ENCODE data around the gene SNAPC5. TPM values are rescaled to one million over a fixed set of nuclear protein-coding genes. Genes with fewer than 3 reads are reported as not detected.

The SNAPC5 gene
- total and polyA plus RNA-seq, 8 donors: 9.0 to 21.6 (median 13.6) TPM

DNA sequence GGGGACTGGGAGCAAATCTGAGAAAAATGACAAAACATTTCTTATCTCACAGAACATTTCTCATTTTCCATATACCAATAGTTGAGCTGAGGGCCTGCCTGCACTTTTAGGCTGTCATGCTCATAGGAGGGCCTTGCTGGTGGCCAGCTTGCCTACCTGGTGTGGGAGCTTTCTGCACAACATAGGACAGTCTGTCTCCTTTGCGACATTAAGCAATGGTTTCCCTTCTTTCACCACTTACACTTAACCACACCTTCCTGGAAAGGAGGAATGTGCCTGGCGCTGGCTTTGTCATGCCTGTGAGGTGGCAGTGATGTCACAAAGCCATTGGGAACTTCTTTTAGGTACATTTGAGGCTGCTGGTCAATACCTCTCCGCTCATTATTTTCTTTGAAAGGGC is 5.7 kb downstream of the SNAPC5 start:
- no peaks in the 10 kb centered on the region for H3K9me3 ChIP-seq
- H3K4me1 ChIP-seq: peaks cover 0 to 10% (median 10%) of the 10 kb centered on the region in 3 donors
- H3K27ac ChIP-seq: no peak overlapping the region
- DNase-seq (no peak), FAIRE-seq (no peak), ATAC-seq (no peak)
- H3K27me3 ChIP-seq: no peaks in the 10 kb centered on the region
- no peak overlapping the region for H3K4me3 ChIP-seq
- peaks cover 0 to 27% (median 5%) of the 10 kb centered on the region in 3 donors for H3K36me3 ChIP-seq
- WGBS, 2 donors: 92 to 95% methylated on average over 3 of the region's 3 CpGs
- intact Hi-C loops (cut with DNase I): loop anchor here in 2 of 3 donors (10.0 kb wide), 1 partner anchor 107 kb away; the partner anchor contains the start of gene MAP2K1 (in 2 of the 2)
- TF ChIP-seq, protein P1, sequence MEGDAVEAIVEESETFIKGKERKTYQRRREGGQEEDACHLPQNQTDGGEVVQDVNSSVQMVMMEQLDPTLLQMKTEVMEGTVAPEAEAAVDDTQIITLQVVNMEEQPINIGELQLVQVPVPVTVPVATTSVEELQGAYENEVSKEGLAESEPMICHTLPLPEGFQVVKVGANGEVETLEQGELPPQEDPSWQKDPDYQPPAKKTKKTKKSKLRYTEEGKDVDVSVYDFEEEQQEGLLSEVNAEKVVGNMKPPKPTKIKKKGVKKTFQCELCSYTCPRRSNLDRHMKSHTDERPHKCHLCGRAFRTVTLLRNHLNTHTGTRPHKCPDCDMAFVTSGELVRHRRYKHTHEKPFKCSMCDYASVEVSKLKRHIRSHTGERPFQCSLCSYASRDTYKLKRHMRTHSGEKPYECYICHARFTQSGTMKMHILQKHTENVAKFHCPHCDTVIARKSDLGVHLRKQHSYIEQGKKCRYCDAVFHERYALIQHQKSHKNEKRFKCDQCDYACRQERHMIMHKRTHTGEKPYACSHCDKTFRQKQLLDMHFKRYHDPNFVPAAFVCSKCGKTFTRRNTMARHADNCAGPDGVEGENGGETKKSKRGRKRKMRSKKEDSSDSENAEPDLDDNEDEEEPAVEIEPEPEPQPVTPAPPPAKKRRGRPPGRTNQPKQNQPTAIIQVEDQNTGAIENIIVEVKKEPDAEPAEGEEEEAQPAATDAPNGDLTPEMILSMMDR (IDR thresholded peaks at IDR 0.05): no peak

DNA sequence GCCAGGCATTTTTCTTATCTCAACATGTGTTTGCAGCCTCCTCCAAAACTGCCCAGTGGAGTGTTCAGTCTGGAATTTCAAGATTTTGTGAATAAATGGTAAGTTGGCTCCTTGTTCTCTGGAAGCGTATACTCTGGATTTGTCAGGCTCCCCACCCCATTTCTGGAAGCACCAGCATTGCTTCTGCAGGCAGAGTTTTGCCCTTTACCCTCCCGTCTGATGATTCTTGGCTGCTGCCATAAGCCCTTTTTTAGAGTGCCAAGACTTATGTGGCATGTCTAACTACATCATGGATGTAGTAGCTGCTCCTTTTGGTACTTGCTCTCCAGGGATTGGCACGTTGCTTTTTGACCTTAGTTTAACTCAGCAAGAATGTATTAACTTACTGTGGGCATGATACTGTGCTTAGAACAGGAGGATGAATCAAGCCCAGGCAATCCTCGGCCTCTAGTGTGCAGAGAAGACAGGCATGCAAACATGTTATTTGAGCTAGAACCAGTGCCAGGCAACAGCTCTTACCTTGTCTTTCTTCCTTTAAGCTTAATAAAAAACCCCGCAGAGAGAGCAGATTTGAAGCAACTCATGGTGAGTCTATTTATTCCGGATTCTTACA is 8.3 kb downstream of the SNAPC5 start:
- no peak overlapping the region for H3K4me3 ChIP-seq
- ATAC-seq: no peak
- peaks cover 0 to 23% (median 5%) of the 10 kb centered on the region in 3 donors for H3K36me3 ChIP-seq
- H3K9me3 ChIP-seq: no peaks in the 10 kb centered on the region
- intact Hi-C loops (cut with DNase I): no loop called here
- no peak for FAIRE-seq
- 71 to 79% methylated on average over 6 of the region's 6 CpGs for WGBS, 2 donors
- peak overlapping the region in 1 of 4 donors; percentile 26 for H3K27ac ChIP-seq
- no peaks in the 10 kb centered on the region for H3K27me3 ChIP-seq
- H3K4me1 ChIP-seq: no peaks in the 10 kb centered on the region
- TF ChIP-seq, protein P1 (IDR thresholded peaks at IDR 0.05): no peak
- no peak for DNase-seq

DNA sequence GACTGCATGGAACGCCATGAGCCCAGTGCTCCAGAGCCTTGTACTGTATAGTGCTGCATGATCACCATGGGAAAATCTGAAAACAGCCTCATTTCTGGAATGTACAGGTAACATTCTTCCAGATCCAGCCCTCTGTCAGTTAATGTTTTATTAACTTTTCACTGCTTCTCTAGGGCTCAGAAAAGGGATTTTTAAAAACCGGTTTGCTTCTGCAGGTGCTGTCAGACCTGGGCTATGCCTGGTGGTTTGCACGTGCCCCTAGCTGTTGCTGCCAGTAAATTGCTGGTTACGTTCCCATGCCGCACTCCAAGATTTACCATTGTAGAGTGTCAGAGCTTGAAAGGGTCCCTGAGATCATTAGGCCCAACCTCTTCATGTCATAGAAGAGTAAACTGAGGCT is 9.0 kb downstream of the SNAPC5 start:
- peak overlapping the region in 2 of 4 donors; percentile 33 for H3K27ac ChIP-seq
- H3K4me3 ChIP-seq: no peak overlapping the region
- no peak for DNase-seq

DNA sequence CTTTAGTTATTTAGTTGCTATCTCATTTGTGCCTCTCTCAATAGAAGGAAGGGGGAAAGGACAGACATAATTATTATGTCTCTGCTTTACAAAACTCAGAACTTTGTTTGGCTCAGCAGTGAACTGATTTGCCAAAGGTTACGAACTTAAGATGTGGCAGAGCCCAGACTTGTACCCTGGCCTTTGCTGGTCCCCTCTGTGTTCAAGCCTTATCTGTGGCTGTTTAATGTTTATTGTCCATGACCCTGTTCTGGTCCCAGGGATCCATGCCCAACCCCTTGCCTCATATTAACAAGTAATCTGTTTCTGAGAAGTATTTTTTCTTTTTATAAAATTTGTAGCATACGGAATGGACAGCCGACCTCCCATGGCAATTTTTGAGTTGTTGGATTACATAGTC is 10.7 kb downstream of the SNAPC5 start:
- H3K4me3 ChIP-seq: no peak overlapping the region
- ATAC-seq: no peak
- no peak for FAIRE-seq
- peaks cover 0 to 20% (median 5%) of the 10 kb centered on the region in 3 donors for H3K36me3 ChIP-seq
- WGBS, 2 donors: 70 to 73% methylated on average over 3 of the region's 3 CpGs
- no peak overlapping the region for H3K27ac ChIP-seq
- no peaks in the 10 kb centered on the region for H3K4me1 ChIP-seq
- TF ChIP-seq, protein P1 (IDR thresholded peaks at IDR 0.05): no peak
- intact Hi-C loops (cut with DNase I): no loop called here
- H3K9me3 ChIP-seq: no peaks in the 10 kb centered on the region
- no peak for DNase-seq
- H3K27me3 ChIP-seq: no peaks in the 10 kb centered on the region

More for the DNA sequence above, 9.0 kb downstream of the SNAPC5 start:
- FAIRE-seq: no peak
- Histone ChIP-seq H3K36me3 (peaks cover 0 to 20% (median 5%) of the 10 kb centered on the region in 3 donors), H3K4me1 (no peaks in the 10 kb centered on the region), H3K27me3 (no peaks in the 10 kb centered on the region), H3K9me3 (no peaks in the 10 kb centered on the region)
- TF ChIP-seq, protein P1 (IDR thresholded peaks at IDR 0.05): no peak
- peak; percentile 22 to 63 (median 59) for ATAC-seq
- intact Hi-C loops (cut with DNase I): no loop called here
- 65 to 70% methylated on average over 5 of the region's 5 CpGs for WGBS, 2 donors

DNA sequence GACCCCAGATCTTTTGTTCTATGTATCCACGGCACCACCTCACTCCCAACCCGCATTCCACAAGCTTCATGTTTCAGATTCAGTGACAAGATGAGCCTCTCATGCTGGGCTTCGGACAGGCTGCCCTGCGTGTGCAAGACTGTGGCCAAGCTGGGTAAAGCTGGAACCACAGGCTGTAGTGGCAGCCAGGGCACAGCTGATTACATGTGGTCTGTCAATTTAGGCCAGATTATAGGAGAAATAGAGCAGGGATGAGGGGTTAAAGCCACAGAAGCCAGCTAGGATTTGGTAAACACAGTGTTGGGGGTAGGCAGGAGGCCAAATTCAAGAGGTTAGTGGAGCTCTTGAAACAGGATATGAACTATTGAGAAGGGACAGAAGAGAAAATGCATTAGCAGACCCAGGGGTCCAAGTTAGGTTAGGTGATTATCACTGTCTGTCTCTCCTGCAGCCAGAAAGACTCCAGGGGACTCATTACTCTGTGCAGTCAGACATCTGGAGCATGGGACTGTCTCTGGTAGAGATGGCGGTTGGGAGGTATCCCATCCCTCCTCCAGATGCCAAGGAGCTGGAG is 12.9 kb downstream of the SNAPC5 start:
- no peaks in the 10 kb centered on the region for H3K9me3 ChIP-seq
- DNase-seq (no peak), FAIRE-seq (no peak), ATAC-seq (no peak)
- intact Hi-C loops (cut with DNase I): no loop called here
- no peaks in the 10 kb centered on the region for H3K27me3 ChIP-seq
- H3K4me1 ChIP-seq: no peaks in the 10 kb centered on the region
- TF ChIP-seq, protein P1 (IDR thresholded peaks at IDR 0.05): no peak
- peak overlapping the region in 1 of 4 donors; percentile 33 for H3K27ac ChIP-seq
- H3K36me3 ChIP-seq: peaks cover 0 to 1% (median 0%) of the 10 kb centered on the region in 3 donors
- 90 to 93% methylated on average over 5 of the region's 5 CpGs for WGBS, 2 donors
- H3K4me3 ChIP-seq: no peak overlapping the region
